IMR-90 (cell line): ENCODE results near the gene PLXNB1. TPM values are rescaled to one million over a fixed set of nuclear protein-coding genes. Genes with fewer than 3 reads are reported as not detected.

Source experiments
- ATAC-seq: fragments of 200-7000 bp; cut with Tn5 transposase; 2 replicates; pipeline ENCODE4 v1.9.1; 2020; ENCODE audit warnings: low read depth, mild to moderate bottlenecking, moderate library complexity
- BruUV-seq: library from RNA; stranded (reverse); fragments of 400-500 nt; replicated peaks from 2 replicates; lab custom pipeline; 2021; lab: Mats Ljungman, UMichigan
- CTCF ChIA-PET: fragments of 300-600 bp; formaldehyde crosslinking; extraction: SDS; loops from one replicate; lab custom pipeline; 2021; ENCODE audit warnings: antibody characterized with exemption; lab: Yijun Ruan, JAX
- POLR2A ChIA-PET: fragments of 300-600 bp; sonication (Branson Sonifier 250); formaldehyde crosslinking; loops from one replicate; lab custom pipeline; 2022; ENCODE audit warnings: antibody characterized with exemption; ENCODE audit not compliant: unreplicated experiment; lab: Charles Lee
- DNase-seq: peaks from one replicate; pipeline ENCODE4 v3.0.0; 2013
- H2AFZ ChIP-seq: replicated peaks from 2 replicates; pipeline ENCODE3; 2013; ENCODE audit warnings: low read length, mild to moderate bottlenecking; ENCODE audit not compliant: poor library complexity
- H2AK5ac ChIP-seq: 2 replicates; pipeline ENCODE4 v1.6.1; 2013; ENCODE audit warnings: low read depth, low read length, inconsistent platforms
- H2AK9ac ChIP-seq: replicated peaks from 2 replicates; pipeline ENCODE3; 2013; ENCODE audit warnings: mild to moderate bottlenecking, low read depth, low read length, moderate library complexity; ENCODE audit not compliant: poor library complexity
- H2BK120ac ChIP-seq: 2 replicates; pipeline ENCODE4 v1.6.1; 2013; ENCODE audit warnings: low read depth, low read length, inconsistent platforms
- H2BK15ac ChIP-seq: 3 replicates; pipeline ENCODE4 v1.6.1; 2013; ENCODE audit warnings: low read depth, low read length, inconsistent platforms
- H2BK20ac ChIP-seq: 2 replicates; pipeline ENCODE4 v1.6.1; 2013; ENCODE audit warnings: low read depth, mild to moderate bottlenecking, inconsistent platforms, low read length, moderate library complexity
- H2BK5ac ChIP-seq: 2 replicates; pipeline ENCODE4 v1.6.1; 2013; ENCODE audit warnings: mild to moderate bottlenecking, low read depth, low read length, inconsistent platforms; ENCODE audit not compliant: poor library complexity, severe bottlenecking
- H3K14ac ChIP-seq: replicated peaks from 2 replicates; pipeline ENCODE4 v1.6.1; 2013; ENCODE audit warnings: low read depth, low read length, inconsistent platforms
- H3K18ac ChIP-seq: 2 replicates; pipeline ENCODE4 v1.6.1; 2013; ENCODE audit warnings: low read depth, low read length, control low read depth
- H3K23ac ChIP-seq: 2 replicates; pipeline ENCODE4 v1.6.1; 2013; ENCODE audit warnings: low read depth, low read length, inconsistent platforms
- H3K27ac ChIP-seq: 2 replicates; pipeline ENCODE4 v1.5.1; 2013; ENCODE audit warnings: mild to moderate bottlenecking, control low read depth, low read length; ENCODE audit not compliant: insufficient read depth
- H3K27me3 ChIP-seq: 2 replicates; pipeline ENCODE4 v1.6.1; 2013; ENCODE audit warnings: low read length; ENCODE audit not compliant: control insufficient read depth, insufficient read depth
- H3K36me3 ChIP-seq: 2 replicates; pipeline ENCODE4 v1.6.1; 2013; ENCODE audit warnings: low read length, mixed read lengths; ENCODE audit not compliant: control insufficient read depth, insufficient read depth
- H3K4ac ChIP-seq: 2 replicates; pipeline ENCODE4 v1.6.1; 2013; ENCODE audit warnings: low read depth, low read length, inconsistent platforms
- H3K4me1 ChIP-seq: 2 replicates; pipeline ENCODE4 v1.6.1; 2013; ENCODE audit warnings: low read length, mixed read lengths; ENCODE audit not compliant: control insufficient read depth, insufficient read depth
- H3K4me2 ChIP-seq: 2 replicates; pipeline ENCODE4 v1.6.1; 2013; ENCODE audit warnings: low read depth, mild to moderate bottlenecking, control low read depth, low read length, moderate library complexity
- H3K4me3 ChIP-seq: 2 replicates; pipeline ENCODE4 v1.5.1; 2013; ENCODE audit warnings: low read depth, mild to moderate bottlenecking, control low read depth, low read length, moderate library complexity; ENCODE audit not compliant: insufficient read depth
- H3K56ac ChIP-seq: 2 replicates; pipeline ENCODE4 v1.6.1; 2013; ENCODE audit warnings: low read length, inconsistent platforms; ENCODE audit not compliant: insufficient read depth; ENCODE audit errors: extremely low read depth
- H3K79me1 ChIP-seq, 2 experiments: 2 replicates each; pipeline ENCODE4 v1.6.1; 2013; ENCODE audit warnings: low read length in 2 of 2, inconsistent platforms in 1 of 2, low read depth in 1 of 2
- H3K9ac ChIP-seq: 2 replicates; pipeline ENCODE4 v1.6.1; 2013; ENCODE audit warnings: low read depth, low read length, control low read depth
- H3K9me1 ChIP-seq: 2 replicates; pipeline ENCODE4 v1.6.1; 2013; ENCODE audit warnings: low read length, inconsistent platforms; ENCODE audit not compliant: insufficient read depth
- H3K9me3 ChIP-seq: 2 replicates; pipeline ENCODE4 v1.6.1; 2013; ENCODE audit warnings: low read length; ENCODE audit not compliant: control insufficient read depth, insufficient read depth
- H4K20me1 ChIP-seq: 2 replicates; pipeline ENCODE4 v1.6.1; 2013; ENCODE audit warnings: low read length, inconsistent platforms; ENCODE audit not compliant: insufficient read depth
- H4K5ac ChIP-seq: 2 replicates; pipeline ENCODE4 v1.6.1; 2013; ENCODE audit warnings: mild to moderate bottlenecking, low read depth, low read length, control low read depth
- H4K8ac ChIP-seq, 2 experiments: 2 replicates each; pipeline ENCODE4 v1.6.1; 2013; ENCODE audit warnings: low read depth in 2 of 2, low read length in 2 of 2, control low read depth in 1 of 2, inconsistent platforms in 1 of 2
- H4K91ac ChIP-seq: 2 replicates; pipeline ENCODE4 v1.6.1; 2013; ENCODE audit warnings: low read depth, low read length, inconsistent platforms; ENCODE audit not compliant: insufficient read depth
- MAZ ChIP-seq: IDR thresholded peaks from 2 replicates; pipeline ENCODE4 v1.6.1; 2012; ENCODE audit warnings: low read depth, mild to moderate bottlenecking, low read length, improper control_type of control experiment, moderate library complexity, borderline replicate concordance
- RCOR1 ChIP-seq: IDR thresholded peaks from 2 replicates; pipeline ENCODE4 v1.6.1; 2012; ENCODE audit warnings: mild to moderate bottlenecking, low read length, improper control_type of control experiment; ENCODE audit not compliant: insufficient replicate concordance
- WGBS, 2 experiments: methylation state at CpG; one replicate each; pipeline versions ENCODE4 v1.1.5 to v1.1.7; 2013; ENCODE audit warnings: missing lambda C conversion rate in 2 of 2; ENCODE audit not compliant: insufficient read length in 1 of 2; ENCODE audit errors: extremely low coverage in 2 of 2; 5-methylcytosine and 5-hydroxymethylcytosine counted together
- dilution Hi-C: fragments of 300-500 bp; cut with HindIII; formaldehyde crosslinking; loops from one replicate; pipeline ENCODE4 v1.14.3; 2018; ENCODE audit warnings: low sequenced_read_pairs; ENCODE audit not compliant: unreplicated experiment
- in situ Hi-C: fragments of 300-500 bp; cut with MboI; formaldehyde crosslinking; loops from 3 replicates; pipeline ENCODE4 v1.14.3; 2019; ENCODE audit warnings: low sequenced_read_pairs, inconsistent platforms, mixed read lengths
- intact Hi-C: fragments of 100-400 bp; cut with micrococcal nuclease; formaldehyde crosslinking; loops from 2 replicates; pipeline ENCODE4 v1.10.0; 2022
- polyA plus RNA-seq, 3 experiments: library from polyadenylated mRNA; depleted of rRNA; stranded (reverse); fragments of >200 nt; gene quantifications; 2 replicates each; pipeline ENCODE4 v1.2.3, GENCODE V29; 2012; ENCODE audit warnings: low replicate concordance in 1 of 3
- total RNA-seq: library from RNA; depleted of rRNA; stranded (reverse); fragments of >200 nt; gene quantifications from 2 replicates; pipeline ENCODE4 v1.2.3, GENCODE V29; 2012

Gene PLXNB1
- total and polyA plus RNA-seq, 2 of the 4 experiments (the other 2 are of a cell fraction): 5.2 to 25.3 TPM

DNA sequence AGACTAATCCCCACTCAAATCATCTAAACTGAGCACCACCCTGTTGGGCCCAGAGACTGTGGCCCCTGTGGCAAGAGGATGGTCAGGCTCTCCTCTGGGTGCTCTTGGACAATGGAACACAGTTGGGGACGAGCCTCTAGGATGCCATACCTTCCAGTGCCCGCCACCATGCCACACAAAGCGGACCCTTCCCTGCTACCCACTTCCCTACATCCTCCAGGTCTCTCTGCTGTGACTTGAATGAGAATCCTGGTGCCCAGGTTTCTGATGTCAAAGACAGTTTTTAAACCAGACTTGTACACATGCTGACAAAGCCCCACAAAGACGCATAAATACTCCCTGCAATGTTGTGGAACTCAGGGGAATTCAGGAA is 5.3 kb upstream of the PLXNB1 start:
- no peak overlapping the region for H3K23ac ChIP-seq
- H4K5ac ChIP-seq: no peak overlapping the region
- H3K4me3 ChIP-seq: no peak overlapping the region
- in situ Hi-C loops: loop anchor here (5.0 kb wide), 2 partner anchors 33 to 163 kb away; no protein-coding TSS in a partner anchor
- TF ChIP-seq RCOR1 (no peak), MAZ (no peak)
- dilution Hi-C loops: no loop called here
- H3K4me2 ChIP-seq: no peak overlapping the region
- H3K56ac ChIP-seq: no peak overlapping the region
- CTCF ChIA-PET: interaction anchor here (0.7 to 2.4 kb wide), 14 partner anchors 10 to 241 kb away, joined by 3 to 65 read pairs (median 8); partner anchors contain the start of gene ATRIP
- POLR2A ChIA-PET: no interaction called here
- no peak overlapping the region for H2BK120ac ChIP-seq
- intact Hi-C loops: no loop called here
- no peak overlapping the region for H4K8ac ChIP-seq
- DNase-seq (no peak), ATAC-seq (no peak)
- BruUV-seq: no TSS peak
- H3K4me1 ChIP-seq: peaks cover 1% of the 10 kb centered on the region; the same call in 1 of the 2 replicates
- no peak overlapping the region for H2AK9ac ChIP-seq
- H4K20me1 ChIP-seq: no peaks in the 10 kb centered on the region; the same call in 1 of the 2 replicates
- no peak overlapping the region for H3K4ac ChIP-seq
- no peak overlapping the region for H3K27ac ChIP-seq
- WGBS, 2 experiments: no CpG with 5 or more reads among the region's 4 CpGs
- H3K18ac ChIP-seq: no peak overlapping the region
- no peak overlapping the region for H2AFZ ChIP-seq
- no peaks in the 10 kb centered on the region for H3K9me3 ChIP-seq
- no peak overlapping the region for H2BK20ac ChIP-seq
- peaks cover 18% of the 10 kb centered on the region for H3K36me3 ChIP-seq
- H2BK15ac ChIP-seq: no peak overlapping the region
- H2AK5ac ChIP-seq: no peak overlapping the region
- peaks cover 19 to 31% of the 10 kb centered on the region in 2 experiments for H3K79me1 ChIP-seq
- H3K9me1 ChIP-seq: peaks cover 4% of the 10 kb centered on the region; the same call in 1 of the 2 replicates
- H3K14ac ChIP-seq: no peak overlapping the region
- no peak overlapping the region for H4K91ac ChIP-seq
- H2BK5ac ChIP-seq: no peak overlapping the region
- no peaks in the 10 kb centered on the region for H3K27me3 ChIP-seq
- H3K9ac ChIP-seq: no peak overlapping the region
